Testis (tissue), 2 donors: ENCODE results near the gene MEIS2.

Experiments used
- CTCF ChIP-seq, 3 experiments: fragments of 450-650 bp in 2 of 3; fragments of 200-600 bp in 1 of 3; sonication (generic) in 1 of 3; IDR thresholded peaks; one replicate each; pipeline ENCODE4 v1.5.1; 2016 to 2019; ENCODE audit warnings: antibody characterized with exemption in 3 of 3, mild to moderate bottlenecking in 2 of 3, moderate library complexity in 1 of 3
- POLR2A ChIP-seq: fragments of 450-650 bp; IDR thresholded peaks from one replicate; pipeline ENCODE4 v1.6.1; 2017; ENCODE audit warnings: antibody characterized with exemption, mild to moderate bottlenecking, moderate library complexity

- TF ChIP-seq CTCF (IDR thresholded peaks at IDR 0.05) (no peak), POLR2A (no peak)
Measured at GRCh38 chr15:36994790-36995189, 105.6 kb downstream of the MEIS2 start.
